Neural cell (in vitro differentiated cells): ENCODE data around the gene MED26. TPM values are rescaled to one million over a fixed set of nuclear protein-coding genes. Genes with fewer than 3 reads are reported as not detected.

Experiments
- H2AFZ ChIP-seq: fragments of 200-600, 300-800 bp; sonication (generic), shearing (Covaris generic); 2 replicates; pipeline ENCODE4 v1.6.0; 2014; ENCODE audit warnings: low read depth, mild to moderate bottlenecking, antibody characterized with exemption, low read length, moderate library complexity
- H3F3A ChIP-seq: fragments of 200-600 bp; shearing (Covaris generic); 2 replicates; pipeline ENCODE4 v1.6.1; 2016; ENCODE audit warnings: mild to moderate bottlenecking, moderate library complexity, mixed read lengths, antibody characterized with exemption, low read length; ENCODE audit not compliant: insufficient read depth, poor library complexity, severe bottlenecking
- H3K27ac ChIP-seq: fragments of 200-600, 300-800 bp; sonication (generic), shearing (Covaris generic); 2 replicates; pipeline ENCODE4 v1.5.1; 2014; ENCODE audit warnings: mild to moderate bottlenecking, low read length, moderate library complexity
- H3K27me3 ChIP-seq: fragments of 300-800, 200-600 bp; sonication (generic), shearing (Covaris generic); 2 replicates; pipeline ENCODE4 v1.6.0; 2014; ENCODE audit warnings: mild to moderate bottlenecking, low read depth, low read length, moderate library complexity; ENCODE audit not compliant: insufficient read depth
- H3K36me3 ChIP-seq: fragments of 300-800, 200-600 bp; sonication (generic), shearing (Covaris generic); 2 replicates; pipeline ENCODE4 v1.5.1; 2014; ENCODE audit warnings: mild to moderate bottlenecking, antibody characterized with exemption, low read length, moderate library complexity; ENCODE audit not compliant: insufficient read depth
- H3K4me2 ChIP-seq: fragments of 300-800, 200-600 bp; sonication (generic), shearing (Covaris generic); 2 replicates; pipeline ENCODE4 v1.6.0; 2014; ENCODE audit warnings: mild to moderate bottlenecking, low read length
- H3K4me3 ChIP-seq: fragments of 300-800, 200-600 bp; sonication (generic), shearing (Covaris generic); 2 replicates; pipeline ENCODE4 v1.5.1; 2014; ENCODE audit warnings: mild to moderate bottlenecking, low read length, moderate library complexity
- H3K79me2 ChIP-seq: fragments of 200-600 bp; shearing (Covaris generic); replicated peaks from 2 replicates; pipeline ENCODE4 v1.6.0; 2014; ENCODE audit warnings: mild to moderate bottlenecking, low read length, moderate library complexity; ENCODE audit not compliant: insufficient read depth
- H3K9ac ChIP-seq: fragments of 300-800, 200-600 bp; sonication (generic), shearing (Covaris generic); 2 replicates; pipeline ENCODE4 v1.6.1; 2016; ENCODE audit warnings: mild to moderate bottlenecking, low read length, mixed read lengths
- H3K9me2 ChIP-seq: fragments of 200-600 bp; shearing (Covaris generic); 2 replicates; pipeline ENCODE4 v1.6.1; 2016; ENCODE audit warnings: mild to moderate bottlenecking, low read length, mixed read lengths; ENCODE audit not compliant: insufficient read depth
- H3K9me3 ChIP-seq: fragments of 200-600, 300-800 bp; sonication (generic), shearing (Covaris generic); 2 replicates; pipeline ENCODE4 v1.6.1; 2016; ENCODE audit warnings: mild to moderate bottlenecking, mixed run types, low read length, moderate library complexity, mixed read lengths
- H4K20me1 ChIP-seq: fragments of 200-600 bp; shearing (Covaris generic); 2 replicates; pipeline ENCODE4 v1.6.1; 2016; ENCODE audit warnings: mild to moderate bottlenecking, mixed run types; ENCODE audit not compliant: insufficient read depth
- EP300 ChIP-seq: fragments of 450-650 bp; conservative IDR thresholded peaks from 2 replicates; pipeline ENCODE4 v1.6.1; 2014; ENCODE audit warnings: antibody characterized with exemption, mild to moderate bottlenecking, moderate library complexity; ENCODE audit not compliant: poor library complexity, severe bottlenecking
- EZH2 ChIP-seq: fragments of 200-600, 300-800 bp; shearing (Covaris generic), sonication (generic); IDR thresholded peaks from 2 replicates; pipeline ENCODE4 v1.6.1; 2014; ENCODE audit warnings: antibody characterized with exemption, low read length, borderline replicate concordance, mild to moderate bottlenecking; ENCODE audit not compliant: insufficient read depth, poor library complexity, severe bottlenecking
- MXI1 ChIP-seq: fragments of 450-650 bp; conservative IDR thresholded peaks from 2 replicates; pipeline ENCODE4 v1.6.1; 2014; ENCODE audit warnings: antibody characterized with exemption, mild to moderate bottlenecking; ENCODE audit not compliant: poor library complexity, severe bottlenecking
- POLR2AphosphoS5 ChIP-seq: IDR thresholded peaks from 2 replicates; pipeline ENCODE4 v1.6.1; 2012
- RAD21 ChIP-seq: fragments of 450-650 bp; conservative IDR thresholded peaks from 2 replicates; pipeline ENCODE4 v1.6.1; 2014; ENCODE audit warnings: antibody characterized with exemption, mild to moderate bottlenecking, moderate library complexity
- SMC3 ChIP-seq: fragments of 450-650 bp; conservative IDR thresholded peaks from 2 replicates; pipeline ENCODE4 v1.6.1; 2014; ENCODE audit warnings: antibody characterized with exemption, mild to moderate bottlenecking, moderate library complexity; ENCODE audit not compliant: poor library complexity
- TAF1 ChIP-seq: IDR thresholded peaks from 2 replicates; pipeline ENCODE4 v1.6.1; 2012; ENCODE audit warnings: low read depth
- polyA plus RNA-seq: library from polyadenylated mRNA; depleted of rRNA; stranded (reverse); fragments of >200 nt; gene quantifications from 2 replicates; pipeline ENCODE4 v1.2.3, GENCODE V29; 2014
- TF ChIP-seq, protein P1 (sequence below): fragments of 450-650 bp; IDR thresholded peaks from 2 replicates; pipeline ENCODE4 v1.5.1; 2014; ENCODE audit warnings: antibody characterized with exemption, mild to moderate bottlenecking, moderate library complexity; ENCODE audit not compliant: poor library complexity, severe bottlenecking
- TF ChIP-seq, protein P2 (sequence below): IDR thresholded peaks from 2 replicates; pipeline ENCODE4 v1.6.1; 2012; ENCODE audit warnings: borderline replicate concordance

Gene MED26
- polyA plus RNA-seq, 1 donor from 2014 or later: 4.2 TPM

- TF ChIP-seq TAF1 (no peak), RAD21 (no peak), EP300 (no peak), MXI1 (no peak), SMC3 (no peak), POLR2AphosphoS5 (no peak), EZH2 (no peak)
- TF ChIP-seq, protein P1, sequence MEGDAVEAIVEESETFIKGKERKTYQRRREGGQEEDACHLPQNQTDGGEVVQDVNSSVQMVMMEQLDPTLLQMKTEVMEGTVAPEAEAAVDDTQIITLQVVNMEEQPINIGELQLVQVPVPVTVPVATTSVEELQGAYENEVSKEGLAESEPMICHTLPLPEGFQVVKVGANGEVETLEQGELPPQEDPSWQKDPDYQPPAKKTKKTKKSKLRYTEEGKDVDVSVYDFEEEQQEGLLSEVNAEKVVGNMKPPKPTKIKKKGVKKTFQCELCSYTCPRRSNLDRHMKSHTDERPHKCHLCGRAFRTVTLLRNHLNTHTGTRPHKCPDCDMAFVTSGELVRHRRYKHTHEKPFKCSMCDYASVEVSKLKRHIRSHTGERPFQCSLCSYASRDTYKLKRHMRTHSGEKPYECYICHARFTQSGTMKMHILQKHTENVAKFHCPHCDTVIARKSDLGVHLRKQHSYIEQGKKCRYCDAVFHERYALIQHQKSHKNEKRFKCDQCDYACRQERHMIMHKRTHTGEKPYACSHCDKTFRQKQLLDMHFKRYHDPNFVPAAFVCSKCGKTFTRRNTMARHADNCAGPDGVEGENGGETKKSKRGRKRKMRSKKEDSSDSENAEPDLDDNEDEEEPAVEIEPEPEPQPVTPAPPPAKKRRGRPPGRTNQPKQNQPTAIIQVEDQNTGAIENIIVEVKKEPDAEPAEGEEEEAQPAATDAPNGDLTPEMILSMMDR: no peak
- TF ChIP-seq, protein P2, sequence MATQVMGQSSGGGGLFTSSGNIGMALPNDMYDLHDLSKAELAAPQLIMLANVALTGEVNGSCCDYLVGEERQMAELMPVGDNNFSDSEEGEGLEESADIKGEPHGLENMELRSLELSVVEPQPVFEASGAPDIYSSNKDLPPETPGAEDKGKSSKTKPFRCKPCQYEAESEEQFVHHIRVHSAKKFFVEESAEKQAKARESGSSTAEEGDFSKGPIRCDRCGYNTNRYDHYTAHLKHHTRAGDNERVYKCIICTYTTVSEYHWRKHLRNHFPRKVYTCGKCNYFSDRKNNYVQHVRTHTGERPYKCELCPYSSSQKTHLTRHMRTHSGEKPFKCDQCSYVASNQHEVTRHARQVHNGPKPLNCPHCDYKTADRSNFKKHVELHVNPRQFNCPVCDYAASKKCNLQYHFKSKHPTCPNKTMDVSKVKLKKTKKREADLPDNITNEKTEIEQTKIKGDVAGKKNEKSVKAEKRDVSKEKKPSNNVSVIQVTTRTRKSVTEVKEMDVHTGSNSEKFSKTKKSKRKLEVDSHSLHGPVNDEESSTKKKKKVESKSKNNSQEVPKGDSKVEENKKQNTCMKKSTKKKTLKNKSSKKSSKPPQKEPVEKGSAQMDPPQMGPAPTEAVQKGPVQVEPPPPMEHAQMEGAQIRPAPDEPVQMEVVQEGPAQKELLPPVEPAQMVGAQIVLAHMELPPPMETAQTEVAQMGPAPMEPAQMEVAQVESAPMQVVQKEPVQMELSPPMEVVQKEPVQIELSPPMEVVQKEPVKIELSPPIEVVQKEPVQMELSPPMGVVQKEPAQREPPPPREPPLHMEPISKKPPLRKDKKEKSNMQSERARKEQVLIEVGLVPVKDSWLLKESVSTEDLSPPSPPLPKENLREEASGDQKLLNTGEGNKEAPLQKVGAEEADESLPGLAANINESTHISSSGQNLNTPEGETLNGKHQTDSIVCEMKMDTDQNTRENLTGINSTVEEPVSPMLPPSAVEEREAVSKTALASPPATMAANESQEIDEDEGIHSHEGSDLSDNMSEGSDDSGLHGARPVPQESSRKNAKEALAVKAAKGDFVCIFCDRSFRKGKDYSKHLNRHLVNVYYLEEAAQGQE: no peak
- Histone ChIP-seq H2AFZ (no peak overlapping the region), H3K4me3 (no peak overlapping the region), H3K9ac (no peak overlapping the region), H3F3A (no peaks in the 10 kb centered on the region), H3K27ac (no peak overlapping the region), H3K27me3 (no peaks in the 10 kb centered on the region), H3K9me2 (no peaks in the 10 kb centered on the region), H4K20me1 (no peaks in the 10 kb centered on the region), H3K79me2 (peaks cover 19% of the 10 kb centered on the region), H3K9me3 (no peaks in the 10 kb centered on the region), H3K4me2 (no peak overlapping the region), H3K36me3 (no peaks in the 10 kb centered on the region)
Observed at GRCh38 chr19:16596399-16596798, 31.6 kb downstream of the MED26 start.

DNA sequence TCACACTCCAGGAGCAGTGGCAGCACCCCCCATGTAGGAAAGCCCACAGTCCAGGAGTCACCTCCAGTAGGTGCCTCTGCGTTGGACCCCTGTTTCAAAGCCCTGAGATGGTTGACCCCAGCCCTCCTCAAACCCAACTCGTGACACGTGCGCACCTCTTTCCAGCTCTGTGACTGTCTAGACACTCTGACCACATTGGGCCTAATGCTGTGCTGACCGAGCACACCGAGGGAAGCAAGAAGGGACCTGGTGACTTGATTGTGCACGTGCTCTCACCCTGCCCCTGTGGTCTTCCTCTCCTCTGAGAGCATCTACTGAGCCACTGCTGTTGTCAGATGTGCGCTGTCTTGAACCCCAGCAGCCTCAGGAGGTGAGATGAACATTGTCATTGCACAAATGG lies 32.9 kb downstream of the MED26 start:
- Histone ChIP-seq H2AFZ (no peak overlapping the region), H3K36me3 (no peaks in the 10 kb centered on the region), H3K27me3 (no peaks in the 10 kb centered on the region), H3K9me3 (no peaks in the 10 kb centered on the region), H3K9ac (no peak overlapping the region), H4K20me1 (no peaks in the 10 kb centered on the region), H3K4me3 (no peak overlapping the region), H3F3A (no peaks in the 10 kb centered on the region), H3K9me2 (no peaks in the 10 kb centered on the region), H3K27ac (no peak overlapping the region), H3K79me2 (peaks cover 27% of the 10 kb centered on the region), H3K4me2 (no peak overlapping the region)
- TF ChIP-seq EZH2 (no peak), RAD21 (no peak), TAF1 (no peak), EP300 (no peak), POLR2AphosphoS5 (no peak), SMC3 (no peak), MXI1 (no peak)
- TF ChIP-seq, protein P1: no peak
- TF ChIP-seq, protein P2: no peak
